IPS-15b (cell line): ENCODE measurements around the gene RNGTT.

Source experiments
- H3K27me3 ChIP-seq: one replicate; pipeline ENCODE4 v1.6.1; 2013; ENCODE audit warnings: low read length; ENCODE audit not compliant: control insufficient read depth, insufficient read depth
- H3K36me3 ChIP-seq: one replicate; pipeline ENCODE4 v1.6.1; 2013; ENCODE audit warnings: low read length; ENCODE audit not compliant: control insufficient read depth, insufficient read depth
- H3K4me1 ChIP-seq: one replicate; pipeline ENCODE4 v1.6.1; 2013; ENCODE audit warnings: mild to moderate bottlenecking, low read length; ENCODE audit not compliant: control insufficient read depth, insufficient read depth
- H3K4me3 ChIP-seq: one replicate; pipeline ENCODE4 v1.5.1; 2013; ENCODE audit warnings: low read depth, low read length
- H3K9ac ChIP-seq: one replicate; pipeline ENCODE4 v1.6.1; 2013; ENCODE audit warnings: low read depth, mild to moderate bottlenecking, low read length
- H3K9me3 ChIP-seq: one replicate; pipeline ENCODE4 v1.6.1; 2013; ENCODE audit warnings: mild to moderate bottlenecking, low read length; ENCODE audit not compliant: control insufficient read depth, insufficient read depth

RNGTT gene

DNA sequence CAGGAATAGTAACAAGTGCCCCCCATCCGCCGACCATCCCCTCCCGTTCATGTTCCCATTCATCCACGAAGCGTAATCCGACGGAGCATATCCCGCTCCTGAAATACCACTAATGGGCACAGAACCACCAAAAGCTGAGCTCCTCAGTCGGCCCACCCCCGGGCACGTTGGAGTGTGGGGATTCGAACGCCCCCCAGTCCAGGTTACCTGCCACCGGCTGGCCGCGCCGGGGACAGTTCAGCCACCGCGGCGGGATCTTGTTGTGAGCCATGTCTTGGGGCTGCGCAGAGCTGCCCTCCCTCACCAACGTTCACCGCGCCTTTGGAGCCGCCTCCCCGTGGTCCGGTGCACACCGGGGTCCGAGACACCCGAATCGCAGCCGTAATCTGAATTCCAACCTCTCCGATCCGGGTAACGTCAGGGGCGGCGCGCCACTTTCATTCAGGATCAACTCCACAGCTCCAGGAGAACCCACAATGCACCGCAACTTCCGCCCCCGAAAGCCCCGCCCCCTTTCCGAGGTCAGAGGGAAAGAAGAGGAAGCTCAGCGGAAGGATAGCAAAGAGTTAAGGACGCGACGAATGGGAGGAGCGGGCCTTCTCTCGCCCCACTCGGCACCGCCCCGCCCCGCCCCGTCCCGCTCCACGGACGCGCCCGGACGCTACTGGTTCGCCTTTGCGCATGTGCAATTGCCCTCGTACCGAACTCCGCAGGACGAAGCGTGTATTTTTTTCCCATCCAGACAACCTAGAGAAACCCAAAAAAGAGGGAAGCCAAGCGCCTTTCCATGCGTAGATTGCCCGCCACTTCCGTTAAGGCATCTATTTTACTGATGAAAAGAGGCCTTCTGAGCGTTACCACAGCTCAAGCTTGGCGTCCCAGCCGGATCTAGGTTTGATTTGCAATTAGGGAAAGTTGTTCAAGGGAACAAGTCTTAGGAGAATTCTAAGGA is at the start of gene RNGTT:
Gene RNGTT, minus strand, starts transcription at position 480 of the 952 bp plus-strand sequence. Its CDS starts 209 bp downstream, at position 271.
- no peaks in the 10 kb centered on the region for H3K9me3 ChIP-seq
- peak within 1 kb of the TSS; percentile 95 for H3K4me3 ChIP-seq
- peak within 1 kb of the TSS; percentile 51 for H3K9ac ChIP-seq
- no peaks in the 10 kb centered on the region for H3K27me3 ChIP-seq
- H3K4me1 ChIP-seq = peaks cover 2% of the 10 kb centered on the region
- H3K36me3 ChIP-seq = peaks cover 2% of the 10 kb centered on the region

DNA sequence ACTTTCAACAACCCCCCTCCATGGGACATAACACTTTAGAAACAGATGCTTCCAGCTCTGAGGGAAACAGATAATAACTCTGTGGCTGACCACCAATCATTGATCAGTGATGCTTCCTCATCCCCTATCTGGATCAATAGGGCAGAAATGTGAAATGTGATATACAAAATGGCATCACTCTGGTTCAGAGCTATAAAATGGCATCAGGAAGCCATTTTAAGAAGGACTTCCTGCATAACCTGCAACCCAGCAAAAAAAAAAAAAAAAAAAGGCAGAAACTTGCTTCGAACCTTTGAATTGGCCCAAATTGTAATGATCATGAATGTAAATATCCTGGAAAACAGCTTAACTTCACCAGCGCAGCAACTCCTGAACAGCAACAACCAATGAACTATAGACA is 48.0 kb upstream of the RNGTT start:
- Histone ChIP-seq H3K27me3 (no peaks in the 10 kb centered on the region), H3K9ac (no peak overlapping the region), H3K4me1 (peaks cover 4% of the 10 kb centered on the region), H3K4me3 (no peak overlapping the region), H3K36me3 (no peaks in the 10 kb centered on the region), H3K9me3 (no peaks in the 10 kb centered on the region)

DNA sequence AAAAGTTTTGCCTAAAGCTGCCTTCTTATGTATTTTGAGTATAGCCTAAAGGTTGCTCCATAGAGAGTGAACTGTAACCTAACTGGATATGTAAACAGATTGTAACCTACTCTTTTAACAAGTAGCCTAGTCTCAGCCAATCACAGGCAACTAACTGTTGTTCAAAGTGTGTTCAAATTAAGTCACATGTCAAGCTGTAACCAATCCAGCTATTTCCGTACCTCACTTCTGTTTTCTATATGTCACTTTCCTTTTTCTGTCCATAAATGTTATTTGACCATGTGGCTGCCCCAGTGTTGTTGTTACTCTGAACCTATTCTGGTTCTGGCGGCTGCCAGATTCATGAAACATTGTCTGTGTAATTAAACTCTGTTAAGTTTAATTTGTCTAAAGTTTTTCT is 47.4 kb upstream of the RNGTT start:
- no peak overlapping the region for H3K4me3 ChIP-seq
- H3K4me1 ChIP-seq = peaks cover 4% of the 10 kb centered on the region
- H3K9me3 ChIP-seq = no peaks in the 10 kb centered on the region
- no peak overlapping the region for H3K9ac ChIP-seq
- no peaks in the 10 kb centered on the region for H3K27me3 ChIP-seq
- no peaks in the 10 kb centered on the region for H3K36me3 ChIP-seq

DNA sequence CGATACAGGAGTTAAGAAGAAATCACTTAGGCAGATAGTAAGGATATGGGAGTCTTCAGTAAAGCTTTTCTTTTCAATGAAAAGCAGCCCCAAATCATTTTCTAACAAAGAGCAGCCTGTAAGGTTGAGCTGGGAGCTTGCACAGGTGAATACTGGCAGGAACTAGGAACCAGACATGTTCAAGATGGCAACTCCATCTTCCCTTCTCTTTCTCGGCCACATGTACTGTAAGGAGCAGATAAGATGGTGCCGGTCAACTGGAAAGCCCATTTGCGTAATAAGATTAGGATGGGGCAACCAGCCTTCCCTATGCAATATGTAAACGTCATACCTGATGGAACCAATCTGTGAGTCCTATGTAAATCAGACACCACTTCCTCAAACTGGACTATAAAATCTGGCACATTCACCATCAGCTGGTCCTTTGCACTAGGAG is 46.2 kb upstream of the RNGTT start:
- Histone ChIP-seq H3K9ac (no peak overlapping the region), H3K36me3 (no peaks in the 10 kb centered on the region), H3K9me3 (no peaks in the 10 kb centered on the region), H3K27me3 (no peaks in the 10 kb centered on the region), H3K4me1 (peaks cover 4% of the 10 kb centered on the region), H3K4me3 (no peak overlapping the region)

DNA sequence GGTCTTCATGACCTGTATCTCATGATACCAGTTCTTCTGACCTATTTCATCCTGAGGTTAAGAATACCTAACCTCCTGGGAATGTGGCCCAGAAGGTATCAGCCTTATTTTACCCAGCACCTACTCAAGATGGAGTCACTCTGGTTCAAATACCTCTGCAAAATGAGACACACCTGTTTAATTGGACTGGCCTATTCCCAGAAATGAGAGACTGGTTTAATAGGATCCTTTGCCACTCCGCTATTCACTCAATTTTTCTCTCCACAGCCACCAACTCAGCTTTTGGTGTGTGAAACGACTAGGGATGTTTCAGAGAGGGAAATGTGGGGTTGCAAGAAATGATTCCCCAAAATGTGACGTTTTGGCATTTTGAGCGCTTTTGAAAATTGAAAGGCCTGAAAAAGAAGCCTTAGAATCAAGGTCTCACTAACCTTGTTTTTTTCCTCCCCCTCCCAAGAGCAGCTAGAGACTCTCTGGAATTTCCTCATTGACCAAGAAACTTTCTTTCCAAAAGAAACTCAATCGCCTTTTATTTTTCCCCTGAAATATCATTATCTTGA is 45.5 kb upstream of the RNGTT start:
- no peaks in the 10 kb centered on the region for H3K27me3 ChIP-seq
- H3K36me3 ChIP-seq = no peaks in the 10 kb centered on the region
- H3K4me3 ChIP-seq = no peak overlapping the region
- peaks cover 4% of the 10 kb centered on the region for H3K4me1 ChIP-seq
- no peaks in the 10 kb centered on the region for H3K9me3 ChIP-seq
- H3K9ac ChIP-seq = no peak overlapping the region

DNA sequence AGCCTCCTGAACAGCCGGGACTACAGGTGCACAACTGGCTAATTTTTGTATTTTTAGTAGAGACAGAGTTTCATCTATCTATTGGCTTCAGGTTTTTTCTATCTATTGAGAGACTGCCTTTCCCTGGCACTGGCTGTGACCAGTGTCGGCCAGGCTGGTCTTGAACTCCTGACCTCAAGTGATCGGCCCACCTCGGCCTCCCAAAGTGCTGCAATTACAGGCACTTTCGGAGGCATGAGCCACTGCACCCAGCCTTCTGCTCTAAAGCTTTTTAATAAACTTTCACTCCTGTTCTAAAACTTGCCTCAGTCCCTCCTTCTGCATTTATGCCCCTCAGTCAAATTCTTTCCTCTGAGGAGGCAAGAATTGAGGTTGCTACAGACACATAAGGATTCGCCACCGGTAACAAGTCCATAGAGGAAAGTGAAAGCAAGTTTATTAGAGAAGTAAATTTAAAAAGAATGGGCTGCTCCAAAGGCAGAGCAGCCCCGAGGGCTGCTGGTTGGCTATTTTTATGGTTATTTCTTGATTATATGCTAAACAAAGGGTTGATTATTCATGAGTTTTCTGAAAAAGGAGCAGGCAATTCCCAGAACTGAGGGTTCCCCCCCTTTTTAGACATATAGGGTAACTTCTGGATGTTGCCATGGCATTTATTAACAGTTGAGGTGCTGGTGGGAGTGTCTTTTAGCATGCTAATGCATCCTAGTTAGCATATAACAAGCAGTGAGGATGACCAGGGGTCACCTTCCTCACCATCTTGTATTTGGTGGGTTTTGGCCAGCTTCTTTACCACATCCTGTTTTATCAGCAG is 44.8 kb upstream of the RNGTT start:
- H3K9ac ChIP-seq = no peak overlapping the region
- peaks cover 4% of the 10 kb centered on the region for H3K4me1 ChIP-seq
- H3K27me3 ChIP-seq = no peaks in the 10 kb centered on the region
- H3K4me3 ChIP-seq = no peak overlapping the region
- H3K36me3 ChIP-seq = no peaks in the 10 kb centered on the region
- H3K9me3 ChIP-seq = no peaks in the 10 kb centered on the region

DNA sequence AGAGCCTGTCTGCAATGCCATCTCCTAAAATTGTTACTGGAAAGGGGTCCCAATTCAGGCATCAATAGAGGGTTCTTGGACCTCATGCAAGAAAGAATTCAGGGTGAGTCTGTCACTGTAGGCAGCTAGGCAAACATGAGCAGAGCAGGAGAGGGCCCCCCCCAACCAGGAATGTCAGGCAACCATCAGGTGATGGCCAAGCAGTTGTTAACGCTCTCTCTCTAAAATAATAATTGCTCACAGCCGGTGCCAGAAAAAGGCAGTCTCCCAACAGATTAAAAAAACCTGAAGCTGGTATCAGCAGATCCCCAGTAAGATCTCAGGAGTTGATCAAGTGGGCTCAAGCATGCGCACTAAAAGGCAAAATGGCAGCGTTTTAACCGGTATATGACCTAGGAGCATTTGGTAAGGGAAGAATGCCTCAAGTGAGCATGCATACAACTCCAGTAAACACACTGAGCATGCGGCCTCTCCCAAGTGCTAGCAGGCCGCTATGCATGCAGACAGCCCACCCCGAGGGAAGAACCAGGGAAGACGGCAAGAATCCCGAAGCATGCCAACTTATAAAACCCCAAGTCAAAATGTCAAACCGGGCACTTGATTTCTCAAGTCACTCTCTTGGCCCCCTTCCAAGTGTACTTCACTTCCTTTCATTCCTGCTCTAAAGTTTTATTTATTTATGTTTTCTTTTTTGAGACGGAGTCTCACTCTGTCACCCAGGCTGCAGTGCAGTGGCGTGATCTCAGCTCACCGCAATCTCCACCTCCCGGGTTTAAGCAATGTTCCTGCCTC is 44.0 kb upstream of the RNGTT start:
- Histone ChIP-seq H3K4me3 (no peak overlapping the region), H3K4me1 (peaks cover 4% of the 10 kb centered on the region), H3K9ac (no peak overlapping the region), H3K9me3 (no peaks in the 10 kb centered on the region), H3K27me3 (no peaks in the 10 kb centered on the region), H3K36me3 (no peaks in the 10 kb centered on the region)

DNA sequence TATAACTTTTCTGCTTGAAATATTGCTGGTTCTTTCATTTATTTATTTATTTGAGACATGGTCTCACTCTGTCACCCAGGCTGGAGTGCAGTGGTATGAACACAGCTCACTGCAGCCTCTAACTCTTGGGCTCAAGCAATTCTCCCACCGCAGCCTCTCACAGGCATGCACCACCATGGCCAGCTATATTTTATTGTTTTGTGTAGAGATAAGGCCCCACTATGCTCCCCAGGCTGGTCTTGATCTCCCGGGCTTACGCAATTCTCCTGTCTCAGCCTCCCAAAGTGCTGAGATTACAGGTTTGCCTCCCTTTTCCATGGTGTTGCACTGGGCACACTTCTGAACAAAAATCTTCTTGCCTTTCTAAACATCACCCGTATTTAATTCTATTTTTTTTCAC is 39.1 kb upstream of the RNGTT start:
- Histone ChIP-seq H3K9me3 (no peaks in the 10 kb centered on the region), H3K4me1 (peaks cover 2% of the 10 kb centered on the region), H3K27me3 (no peaks in the 10 kb centered on the region), H3K4me3 (no peak overlapping the region), H3K9ac (no peak overlapping the region), H3K36me3 (no peaks in the 10 kb centered on the region)

DNA sequence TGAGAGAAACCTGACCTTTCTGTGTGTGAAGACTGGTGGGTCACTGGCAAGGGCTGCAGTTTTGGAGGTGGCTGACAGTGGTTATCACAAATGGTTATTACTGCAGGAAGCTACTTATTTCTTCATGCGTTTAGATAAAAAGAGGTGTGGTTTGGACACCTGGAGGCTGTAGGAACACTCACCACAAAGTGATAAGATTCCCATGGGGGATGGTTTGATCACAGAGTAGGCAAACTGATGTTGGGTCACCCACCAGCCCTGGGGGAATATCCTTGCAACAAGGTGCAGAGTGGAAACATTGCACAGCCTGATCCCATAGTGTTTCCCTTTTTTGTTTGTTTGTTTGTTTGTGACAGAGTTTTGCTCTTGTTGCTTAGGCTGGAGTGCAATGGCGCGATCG is 33.9 kb upstream of the RNGTT start:
- H3K27me3 ChIP-seq = no peaks in the 10 kb centered on the region
- peaks cover 2% of the 10 kb centered on the region for H3K4me1 ChIP-seq
- no peaks in the 10 kb centered on the region for H3K36me3 ChIP-seq
- no peak overlapping the region for H3K4me3 ChIP-seq
- H3K9me3 ChIP-seq = no peaks in the 10 kb centered on the region
- H3K9ac ChIP-seq = no peak overlapping the region

DNA sequence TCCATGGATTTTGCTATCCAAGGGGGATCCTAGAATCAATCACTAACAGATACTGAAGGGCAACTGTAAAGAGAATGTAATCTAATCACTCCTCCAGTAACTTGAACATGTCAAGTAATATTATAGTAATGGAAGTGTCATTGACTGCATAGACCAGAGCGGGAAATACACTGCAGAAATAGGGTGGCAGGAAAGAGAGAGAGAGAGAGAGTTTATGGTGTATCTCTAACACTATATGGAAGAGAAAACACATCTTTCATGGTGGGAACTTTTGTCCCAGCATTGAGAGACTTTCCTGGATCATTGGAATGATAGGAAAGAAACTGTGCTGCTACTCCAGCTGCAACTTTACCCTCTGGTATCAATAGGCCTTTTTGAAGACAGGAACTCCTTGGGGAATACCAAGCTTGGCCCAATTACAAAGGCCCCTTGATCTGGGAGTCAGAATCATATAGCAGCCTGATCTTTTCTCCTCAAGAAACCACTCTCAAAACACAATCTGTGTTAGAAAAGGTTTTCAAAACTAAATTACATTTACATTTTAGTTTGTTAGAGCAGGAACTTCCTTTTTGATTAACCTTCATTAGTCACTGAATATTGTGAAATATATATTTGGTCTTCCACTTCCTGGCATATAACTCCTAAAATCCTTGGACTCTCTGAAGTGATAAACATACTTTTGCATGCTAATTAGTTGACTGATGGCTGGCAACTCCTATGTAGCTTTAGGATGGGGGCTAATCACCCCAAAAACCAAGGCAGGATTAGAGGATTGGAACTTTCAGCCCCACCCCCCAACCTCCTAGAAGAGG is 29.5 kb upstream of the RNGTT start:
- no peaks in the 10 kb centered on the region for H3K36me3 ChIP-seq
- H3K4me3 ChIP-seq = no peak overlapping the region
- H3K27me3 ChIP-seq = no peaks in the 10 kb centered on the region
- H3K4me1 ChIP-seq = no peaks in the 10 kb centered on the region
- no peaks in the 10 kb centered on the region for H3K9me3 ChIP-seq
- H3K9ac ChIP-seq = no peak overlapping the region
